Neural cell (in vitro differentiated cells): Measurements from ENCODE around the gene SPARCL1. TPM values are rescaled to one million over a fixed set of nuclear protein-coding genes. Genes with fewer than 3 reads are reported as not detected.

Source experiments
- H2AFZ ChIP-seq: fragments of 200-600, 300-800 bp; sonication (generic), shearing (Covaris generic); 2 replicates; pipeline ENCODE4 v1.6.0; 2014; ENCODE audit warnings: low read depth, mild to moderate bottlenecking, antibody characterized with exemption, low read length, moderate library complexity
- H3F3A ChIP-seq: fragments of 200-600 bp; shearing (Covaris generic); 2 replicates; pipeline ENCODE4 v1.6.1; 2016; ENCODE audit warnings: mild to moderate bottlenecking, moderate library complexity, mixed read lengths, antibody characterized with exemption, low read length; ENCODE audit not compliant: insufficient read depth, poor library complexity, severe bottlenecking
- H3K27ac ChIP-seq: fragments of 200-600, 300-800 bp; sonication (generic), shearing (Covaris generic); 2 replicates; pipeline ENCODE4 v1.5.1; 2014; ENCODE audit warnings: mild to moderate bottlenecking, low read length, moderate library complexity
- H3K27me3 ChIP-seq: fragments of 300-800, 200-600 bp; sonication (generic), shearing (Covaris generic); 2 replicates; pipeline ENCODE4 v1.6.0; 2014; ENCODE audit warnings: mild to moderate bottlenecking, low read depth, low read length, moderate library complexity; ENCODE audit not compliant: insufficient read depth
- H3K36me3 ChIP-seq: fragments of 300-800, 200-600 bp; sonication (generic), shearing (Covaris generic); 2 replicates; pipeline ENCODE4 v1.5.1; 2014; ENCODE audit warnings: mild to moderate bottlenecking, antibody characterized with exemption, low read length, moderate library complexity; ENCODE audit not compliant: insufficient read depth
- H3K4me2 ChIP-seq: fragments of 300-800, 200-600 bp; sonication (generic), shearing (Covaris generic); 2 replicates; pipeline ENCODE4 v1.6.0; 2014; ENCODE audit warnings: mild to moderate bottlenecking, low read length
- H3K4me3 ChIP-seq: fragments of 300-800, 200-600 bp; sonication (generic), shearing (Covaris generic); 2 replicates; pipeline ENCODE4 v1.5.1; 2014; ENCODE audit warnings: mild to moderate bottlenecking, low read length, moderate library complexity
- H3K79me2 ChIP-seq: fragments of 200-600 bp; shearing (Covaris generic); replicated peaks from 2 replicates; pipeline ENCODE4 v1.6.0; 2014; ENCODE audit warnings: mild to moderate bottlenecking, low read length, moderate library complexity; ENCODE audit not compliant: insufficient read depth
- H3K9ac ChIP-seq: fragments of 300-800, 200-600 bp; sonication (generic), shearing (Covaris generic); 2 replicates; pipeline ENCODE4 v1.6.1; 2016; ENCODE audit warnings: mild to moderate bottlenecking, low read length, mixed read lengths
- H3K9me2 ChIP-seq: fragments of 200-600 bp; shearing (Covaris generic); 2 replicates; pipeline ENCODE4 v1.6.1; 2016; ENCODE audit warnings: mild to moderate bottlenecking, low read length, mixed read lengths; ENCODE audit not compliant: insufficient read depth
- H3K9me3 ChIP-seq: fragments of 200-600, 300-800 bp; sonication (generic), shearing (Covaris generic); 2 replicates; pipeline ENCODE4 v1.6.1; 2016; ENCODE audit warnings: mild to moderate bottlenecking, mixed run types, low read length, moderate library complexity, mixed read lengths
- H4K20me1 ChIP-seq: fragments of 200-600 bp; shearing (Covaris generic); 2 replicates; pipeline ENCODE4 v1.6.1; 2016; ENCODE audit warnings: mild to moderate bottlenecking, mixed run types; ENCODE audit not compliant: insufficient read depth
- CTCF ChIP-seq: fragments of 450-650 bp; IDR thresholded peaks from 2 replicates; pipeline ENCODE4 v1.5.1; 2014; ENCODE audit warnings: antibody characterized with exemption, mild to moderate bottlenecking, moderate library complexity; ENCODE audit not compliant: poor library complexity, severe bottlenecking
- EP300 ChIP-seq: fragments of 450-650 bp; conservative IDR thresholded peaks from 2 replicates; pipeline ENCODE4 v1.6.1; 2014; ENCODE audit warnings: antibody characterized with exemption, mild to moderate bottlenecking, moderate library complexity; ENCODE audit not compliant: poor library complexity, severe bottlenecking
- EZH2 ChIP-seq: fragments of 200-600, 300-800 bp; shearing (Covaris generic), sonication (generic); IDR thresholded peaks from 2 replicates; pipeline ENCODE4 v1.6.1; 2014; ENCODE audit warnings: antibody characterized with exemption, low read length, borderline replicate concordance, mild to moderate bottlenecking; ENCODE audit not compliant: insufficient read depth, poor library complexity, severe bottlenecking
- MXI1 ChIP-seq: fragments of 450-650 bp; conservative IDR thresholded peaks from 2 replicates; pipeline ENCODE4 v1.6.1; 2014; ENCODE audit warnings: antibody characterized with exemption, mild to moderate bottlenecking; ENCODE audit not compliant: poor library complexity, severe bottlenecking
- POLR2AphosphoS5 ChIP-seq: IDR thresholded peaks from 2 replicates; pipeline ENCODE4 v1.6.1; 2012
- RAD21 ChIP-seq: fragments of 450-650 bp; conservative IDR thresholded peaks from 2 replicates; pipeline ENCODE4 v1.6.1; 2014; ENCODE audit warnings: antibody characterized with exemption, mild to moderate bottlenecking, moderate library complexity
- REST ChIP-seq: IDR thresholded peaks from 2 replicates; pipeline ENCODE4 v1.6.1; 2012; ENCODE audit warnings: borderline replicate concordance
- SMC3 ChIP-seq: fragments of 450-650 bp; conservative IDR thresholded peaks from 2 replicates; pipeline ENCODE4 v1.6.1; 2014; ENCODE audit warnings: antibody characterized with exemption, mild to moderate bottlenecking, moderate library complexity; ENCODE audit not compliant: poor library complexity
- TAF1 ChIP-seq: IDR thresholded peaks from 2 replicates; pipeline ENCODE4 v1.6.1; 2012; ENCODE audit warnings: low read depth
- polyA plus RNA-seq: library from polyadenylated mRNA; depleted of rRNA; stranded (reverse); fragments of >200 nt; gene quantifications from 2 replicates; pipeline ENCODE4 v1.2.3, GENCODE V29; 2014

SPARCL1 gene
- polyA plus RNA-seq, 1 donor from 2014 or later = 0.89 TPM

- Histone ChIP-seq H3K27ac (no peak overlapping the region), H3K79me2 (no peaks in the 10 kb centered on the region), H4K20me1 (no peaks in the 10 kb centered on the region), H3K9ac (no peak overlapping the region), H2AFZ (no peak overlapping the region), H3K4me3 (no peak overlapping the region), H3K9me2 (no peaks in the 10 kb centered on the region), H3K9me3 (no peaks in the 10 kb centered on the region), H3K4me2 (no peak overlapping the region), H3K27me3 (no peaks in the 10 kb centered on the region), H3K36me3 (no peaks in the 10 kb centered on the region), H3F3A (no peaks in the 10 kb centered on the region)
- TF ChIP-seq TAF1 (no peak), POLR2AphosphoS5 (no peak), SMC3 (no peak), EP300 (no peak), REST (no peak), MXI1 (no peak), RAD21 (no peak), EZH2 (no peak), CTCF (no peak)
Measured at GRCh38 chr4:87560802-87561201, 31.6 kb upstream of the SPARCL1 start.

GRCh38 chr4:87559090-87559837 is 30.1 kb upstream of the SPARCL1 start:
- Histone ChIP-seq H3K36me3 (no peaks in the 10 kb centered on the region), H3K27me3 (no peaks in the 10 kb centered on the region), H3K9me2 (no peaks in the 10 kb centered on the region), H3K9ac (no peak overlapping the region), H3K4me3 (no peak overlapping the region), H3K9me3 (no peaks in the 10 kb centered on the region), H3K79me2 (no peaks in the 10 kb centered on the region), H3K4me2 (no peak overlapping the region), H4K20me1 (no peaks in the 10 kb centered on the region), H3K27ac (no peak overlapping the region), H3F3A (no peaks in the 10 kb centered on the region), H2AFZ (no peak overlapping the region)
- TF ChIP-seq POLR2AphosphoS5 = no peak
- TF ChIP-seq SMC3 = no peak
- TF ChIP-seq TAF1 = no peak
- TF ChIP-seq REST = no peak
